GM18951 (cell line): Measurements from ENCODE around the gene TUBB4B.

Experiments used
- POLR2A ChIP-seq: IDR thresholded peaks from 4 replicates; pipeline ENCODE4 v1.6.1; 2011; ENCODE audit warnings: mild to moderate bottlenecking; ENCODE audit not compliant: insufficient read length, insufficient read depth; ENCODE audit errors: extremely low read depth
- in situ Hi-C: fragments of 300-500 bp; cut with MboI; formaldehyde crosslinking; loops from one replicate; pipeline ENCODE4 v1.12.0; 2022; ENCODE audit warnings: low sequenced_read_pairs, mixed read lengths, inconsistent platforms; ENCODE audit not compliant: unreplicated experiment

The TUBB4B gene

DNA sequence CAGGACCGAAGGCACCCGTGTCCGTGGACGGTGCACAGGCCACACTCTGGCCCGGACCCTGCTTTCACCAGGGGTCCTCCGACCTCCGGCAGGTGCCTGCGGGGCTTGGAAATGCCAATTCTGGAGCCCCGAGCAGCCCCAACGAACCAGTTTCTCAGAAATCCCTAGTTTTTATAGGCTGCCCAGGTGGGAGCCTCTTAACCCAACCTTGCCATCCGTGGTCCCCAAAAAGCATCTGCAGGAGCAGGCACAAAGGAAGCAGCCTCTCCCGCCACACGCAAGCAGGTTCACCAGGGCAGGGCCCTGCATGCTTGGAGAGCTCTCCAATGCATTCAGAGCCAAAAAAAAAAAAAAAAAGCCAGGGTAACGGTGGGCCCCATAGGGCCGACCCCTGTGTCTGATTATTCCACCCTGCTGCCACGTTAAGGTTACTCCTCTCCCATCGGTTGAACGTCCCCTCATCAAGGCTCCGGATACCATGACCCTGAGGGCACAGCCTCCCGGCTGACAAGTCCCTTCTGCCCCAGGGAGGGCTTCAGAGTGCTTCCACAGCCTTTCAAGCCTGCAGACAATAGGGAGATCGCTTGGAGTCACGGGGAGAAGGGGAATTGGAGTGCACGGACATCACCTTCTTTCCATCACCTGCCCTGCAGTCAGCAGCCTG lies 39.8 kb upstream of the TUBB4B start:
- TF ChIP-seq POLR2A, result no peak
- in situ Hi-C loops, result no loop called here

DNA sequence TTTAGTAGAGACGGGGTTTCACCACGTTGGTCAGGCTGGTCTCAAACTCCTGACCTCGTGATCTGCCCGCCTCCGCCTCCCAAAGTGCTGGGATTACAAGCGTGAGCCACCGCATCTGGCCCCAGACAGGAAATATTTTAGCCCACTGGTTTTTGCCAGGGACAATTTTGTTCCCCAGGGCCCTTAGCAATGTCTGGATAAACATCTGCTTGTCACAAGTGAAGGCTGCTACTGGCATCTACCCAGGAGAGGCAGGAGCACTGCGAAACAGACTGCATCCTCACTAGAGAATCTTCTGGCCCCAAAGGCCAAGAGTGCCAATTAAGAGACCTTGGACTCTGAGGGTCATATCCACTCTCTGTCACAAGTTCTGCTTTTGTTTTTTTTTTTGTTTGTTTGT lies 38.1 kb upstream of the TUBB4B start:
- in situ Hi-C loops, result no loop called here
- no peak for TF ChIP-seq POLR2A

GRCh38 chr9:137204731-137205125 lies 36.4 kb upstream of the TUBB4B start:
- in situ Hi-C loops, result no loop called here
- TF ChIP-seq POLR2A, result no peak

GRCh38 chr9:137205126-137206069 lies 35.7 kb upstream of the TUBB4B start, which contains the start of the genes NDOR1 and TMEM203:
NDOR1 (plus strand) TSS chr9:137205700; CDS start chr9:137205778, 78 bp downstream.
TMEM203 (minus strand) TSS chr9:137205648; CDS start chr9:137205414, 234 bp downstream.
- in situ Hi-C loops, result no loop called here
- peak; percentile 93 for TF ChIP-seq POLR2A

GRCh38 chr9:137206602-137207001 lies 34.5 kb upstream of the TUBB4B start:
- TF ChIP-seq POLR2A, result no peak
- in situ Hi-C loops, result no loop called here

DNA sequence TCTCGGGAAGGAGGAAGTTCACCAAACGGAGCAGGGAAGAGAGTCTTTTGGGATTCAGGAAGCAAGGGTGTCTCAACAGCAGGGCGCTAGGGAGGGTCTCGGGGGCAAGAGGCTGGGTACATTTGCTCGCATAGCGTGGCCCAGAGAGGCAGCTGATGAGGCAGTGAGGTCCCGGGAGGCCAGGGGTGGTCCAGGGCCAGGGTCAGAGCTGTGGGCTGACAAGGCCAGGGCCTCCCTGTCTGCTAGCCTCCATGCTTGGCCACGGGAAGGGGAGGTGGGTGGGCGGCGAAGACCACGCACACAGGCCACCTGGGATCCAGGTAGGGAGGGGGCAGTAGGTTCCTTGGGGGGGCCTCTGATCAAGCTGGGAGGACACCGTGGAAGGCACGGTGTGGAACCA lies 29.6 kb upstream of the TUBB4B start:
- no peak for TF ChIP-seq POLR2A
- in situ Hi-C loops, result no loop called here

DNA sequence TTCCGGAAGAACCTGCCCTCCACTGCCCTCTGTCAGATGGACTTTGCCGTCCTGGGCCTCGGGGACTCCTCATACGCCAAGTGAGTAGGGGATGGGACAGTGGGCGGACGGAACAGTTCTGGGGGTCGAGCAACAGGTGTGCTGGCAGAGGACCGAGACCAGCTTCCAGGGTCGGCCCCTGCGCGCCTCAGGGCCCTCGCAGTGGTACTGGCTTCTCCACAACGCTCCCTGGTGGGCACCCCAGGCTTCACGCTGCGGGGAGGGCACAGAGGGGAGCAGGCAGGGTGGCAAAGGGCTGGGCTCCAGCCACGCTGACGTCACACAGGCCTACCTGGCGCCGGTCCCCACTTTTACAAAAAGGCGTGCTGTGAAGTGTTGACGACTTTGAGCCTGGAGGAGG lies 28.6 kb upstream of the TUBB4B start:
- in situ Hi-C loops, result no loop called here
- no peak for TF ChIP-seq POLR2A

- in situ Hi-C loops, result no loop called here
- TF ChIP-seq POLR2A, result no peak
Observed at GRCh38 chr9:137213160-137214060, 27.7 kb upstream of the TUBB4B start.

- TF ChIP-seq POLR2A, result no peak
- in situ Hi-C loops, result no loop called here
Observed at GRCh38 chr9:137214620-137215019, 26.5 kb upstream of the TUBB4B start.

GRCh38 chr9:137215196-137215986 lies 25.7 kb upstream of the TUBB4B start:
- no peak for TF ChIP-seq POLR2A
- in situ Hi-C loops, result no loop called here

DNA sequence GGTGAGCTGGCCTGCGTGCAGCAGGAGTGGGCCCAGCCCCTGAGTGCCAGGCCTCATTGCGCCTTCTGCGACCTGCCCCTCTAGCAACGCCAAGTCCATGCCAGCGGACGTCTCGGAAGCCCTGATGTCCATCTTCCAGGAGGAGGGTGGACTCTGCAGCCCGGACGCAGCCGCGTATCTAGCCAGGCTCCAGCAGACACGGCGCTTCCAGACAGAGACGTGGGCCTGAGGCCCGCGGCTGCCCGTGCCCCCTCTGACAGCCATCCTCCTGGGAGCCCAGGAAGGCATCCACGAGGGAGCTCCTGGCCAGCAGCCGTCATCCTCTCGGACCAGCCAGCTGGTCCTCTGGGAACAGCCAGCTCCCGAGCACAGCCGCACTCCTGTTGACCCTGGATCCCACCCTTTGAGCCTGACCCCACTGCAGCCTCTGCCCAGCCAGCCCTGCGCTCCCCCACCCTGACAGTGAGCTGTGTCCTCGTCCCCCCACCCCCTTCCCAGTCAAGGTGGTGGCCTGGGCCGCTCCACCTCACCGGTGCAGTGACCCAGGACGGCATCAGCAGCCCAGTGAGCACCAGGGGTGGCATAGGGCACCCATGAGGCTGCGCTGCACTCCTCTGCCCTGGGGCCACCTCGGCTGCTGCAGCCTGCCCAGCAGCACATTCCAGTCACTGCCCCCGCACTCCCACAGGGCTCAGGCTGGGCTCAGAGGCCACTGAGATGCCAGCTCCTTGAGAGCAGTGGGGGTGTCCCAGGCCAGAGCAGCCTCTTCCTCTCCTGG lies 24.7 kb upstream of the TUBB4B start:
- in situ Hi-C loops, result no loop called here
- no peak for TF ChIP-seq POLR2A

- in situ Hi-C loops, result no loop called here
- TF ChIP-seq POLR2A, result no peak
Observed at GRCh38 chr9:137217276-137218211, 23.5 kb upstream of the TUBB4B start.
